Kidney epithelial cell (primary cell): ENCODE data around the gene ZNF497. TPM values are rescaled to one million over a fixed set of nuclear protein-coding genes. Genes with fewer than 3 reads are reported as not detected.
A peak's percentile ranks its signal among the peaks of the same experiment; 100 is the strongest.

ENCODE experiments used
- DNase-seq: peaks from one replicate; pipeline ENCODE4 v3.0.0-alpha.2; 2010; ENCODE audit warnings: low read depth
- H3K27me3 ChIP-seq: 2 replicates; pipeline ENCODE4 v1.6.0; 2011; ENCODE audit warnings: low read length; ENCODE audit not compliant: control insufficient read depth, insufficient read depth
- H3K36me3 ChIP-seq: 2 replicates; pipeline ENCODE4 v1.5.1; 2011; ENCODE audit warnings: low read length; ENCODE audit not compliant: control insufficient read depth, insufficient read depth
- H3K4me3 ChIP-seq: 2 replicates; pipeline ENCODE4 v1.5.1; 2011; ENCODE audit warnings: low read depth, mild to moderate bottlenecking, control low read depth, low read length
- CTCF ChIP-seq: IDR thresholded peaks from 2 replicates; pipeline ENCODE4 v1.5.1; 2011; ENCODE audit warnings: mild to moderate bottlenecking, moderate library complexity, low read length, control low read depth, inconsistent platforms; ENCODE audit not compliant: insufficient read depth, poor library complexity, severe bottlenecking
- total RNA-seq: library from RNA; depleted of rRNA; stranded (reverse); fragments of >200 nt; gene quantifications from 2 replicates; pipeline ENCODE4 v1.2.3, GENCODE V29; 2015

The ZNF497 gene
- total RNA-seq, 1 donor from 2014 or later, result 0.58 TPM

GRCh38 chr19:58326501-58326913 is 36.0 kb downstream of the ZNF497 start:
- H3K36me3 ChIP-seq, result no peaks in the 10 kb centered on the region
- peak overlapping the region; percentile 64 for H3K4me3 ChIP-seq
- H3K27me3 ChIP-seq, result no peaks in the 10 kb centered on the region
- DNase-seq, result no peak
- no peak for TF ChIP-seq CTCF

- Histone ChIP-seq H3K36me3 (no peaks in the 10 kb centered on the region), H3K4me3 (no peak overlapping the region), H3K27me3 (no peaks in the 10 kb centered on the region)
- no peak for DNase-seq
- no peak for TF ChIP-seq CTCF
Measured at GRCh38 chr19:58325311-58326022, 37.1 kb downstream of the ZNF497 start.

- no peak for DNase-seq
- no peak overlapping the region for H3K4me3 ChIP-seq
- H3K36me3 ChIP-seq, result no peaks in the 10 kb centered on the region
- TF ChIP-seq CTCF, result no peak
- no peaks in the 10 kb centered on the region for H3K27me3 ChIP-seq
Measured at GRCh38 chr19:58319241-58319640, 43.3 kb downstream of the ZNF497 start.

GRCh38 chr19:58318297-58318696 is 44.3 kb downstream of the ZNF497 start:
- no peak for TF ChIP-seq CTCF

GRCh38 chr19:58317476-58318072 is 45.0 kb downstream of the ZNF497 start:
- Histone ChIP-seq H3K36me3 (no peaks in the 10 kb centered on the region), H3K4me3 (no peak overlapping the region), H3K27me3 (no peaks in the 10 kb centered on the region)
- TF ChIP-seq CTCF, result no peak
- no peak for DNase-seq

More at GRCh38 chr19:58318297-58318696, 44.3 kb downstream of the ZNF497 start:
- DNase-seq, result no peak
- H3K36me3 ChIP-seq, result no peaks in the 10 kb centered on the region
- H3K27me3 ChIP-seq, result no peaks in the 10 kb centered on the region
- H3K4me3 ChIP-seq, result no peak overlapping the region
